ENCODE results near the gene CCDC88A. TPM values are rescaled to one million over a fixed set of nuclear protein-coding genes. Genes with fewer than 3 reads are reported as not detected.

The CCDC88A gene
- total RNA-seq, 3 donors from 2014 or later = 36.1 to 74.6 (median 50.1) TPM

- Histone ChIP-seq H3K4me1 (no peaks in the 10 kb centered on the region), H3K36me3 (no peaks in the 10 kb centered on the region), H3K27me3 (no peaks in the 10 kb centered on the region), H3K9me3 (no peaks in the 10 kb centered on the region), H3K4me3 (no peak overlapping the region), H3K27ac (no peak overlapping the region)
- DNase-seq (ENCODE audit: low spot score in 2 of 2) = no peak
- no peak for TF ChIP-seq CTCF (IDR thresholded peaks at IDR 0.05)
- TF ChIP-seq POLR2A (IDR thresholded peaks at IDR 0.05) = no peak
- no peak for TF ChIP-seq POLR2AphosphoS5 (IDR thresholded peaks at IDR 0.05)
- intact Hi-C loops (cut with DNase I; ENCODE audit: low total_unique reads) = no loop called here
These were observed 11.4 kb downstream of the CCDC88A start for GRCh38 chr2:55408098-55408882.

GRCh38 chr2:55405116-55405515 lies 14.5 kb downstream of the CCDC88A start:
- H3K36me3 ChIP-seq = no peaks in the 10 kb centered on the region
- H3K4me3 ChIP-seq = no peak overlapping the region
- H3K27me3 ChIP-seq = no peaks in the 10 kb centered on the region
- no peaks in the 10 kb centered on the region for H3K4me1 ChIP-seq
- DNase-seq (ENCODE audit: low spot score in 2 of 2) = no peak
- intact Hi-C loops (cut with DNase I; ENCODE audit: low total_unique reads) = no loop called here
- no peak overlapping the region for H3K27ac ChIP-seq
- TF ChIP-seq POLR2A (IDR thresholded peaks at IDR 0.05) = no peak
- no peak for TF ChIP-seq CTCF (IDR thresholded peaks at IDR 0.05)
- no peak for TF ChIP-seq POLR2AphosphoS5 (IDR thresholded peaks at IDR 0.05)
- H3K9me3 ChIP-seq = no peaks in the 10 kb centered on the region

GRCh38 chr2:55403256-55403998 lies 16.2 kb downstream of the CCDC88A start:
- intact Hi-C loops (cut with DNase I; ENCODE audit: low total_unique reads) = no loop called here
- TF ChIP-seq POLR2A (IDR thresholded peaks at IDR 0.05) (no peak), POLR2AphosphoS5 (IDR thresholded peaks at IDR 0.05) (no peak), CTCF (IDR thresholded peaks at IDR 0.05) (no peak)
- Histone ChIP-seq H3K27ac (no peak overlapping the region), H3K4me3 (no peak overlapping the region), H3K4me1 (no peaks in the 10 kb centered on the region), H3K36me3 (no peaks in the 10 kb centered on the region), H3K9me3 (no peaks in the 10 kb centered on the region), H3K27me3 (no peaks in the 10 kb centered on the region)
- no peak for DNase-seq (ENCODE audit: low spot score in 2 of 2)

- intact Hi-C loops (cut with DNase I; ENCODE audit: low total_unique reads) = no loop called here
- TF ChIP-seq POLR2AphosphoS5 (IDR thresholded peaks at IDR 0.05) (no peak), CTCF (IDR thresholded peaks at IDR 0.05) (no peak), POLR2A (IDR thresholded peaks at IDR 0.05) (no peak)
- Histone ChIP-seq H3K36me3 (no peaks in the 10 kb centered on the region), H3K27ac (no peak overlapping the region), H3K4me3 (no peak overlapping the region), H3K4me1 (no peaks in the 10 kb centered on the region), H3K27me3 (no peaks in the 10 kb centered on the region), H3K9me3 (no peaks in the 10 kb centered on the region)
- no peak for DNase-seq (ENCODE audit: low spot score in 2 of 2)
These were observed 18.5 kb downstream of the CCDC88A start for GRCh38 chr2:55401124-55401523.

- Histone ChIP-seq H3K4me3 (no peak overlapping the region), H3K9me3 (no peaks in the 10 kb centered on the region), H3K27me3 (no peaks in the 10 kb centered on the region), H3K4me1 (no peaks in the 10 kb centered on the region), H3K27ac (no peak overlapping the region), H3K36me3 (no peaks in the 10 kb centered on the region)
- DNase-seq (ENCODE audit: low spot score in 2 of 2) = no peak
- intact Hi-C loops (cut with DNase I; ENCODE audit: low total_unique reads) = no loop called here
- TF ChIP-seq CTCF (IDR thresholded peaks at IDR 0.05) (no peak), POLR2AphosphoS5 (IDR thresholded peaks at IDR 0.05) (no peak), POLR2A (IDR thresholded peaks at IDR 0.05) (no peak)
These were observed 19.3 kb downstream of the CCDC88A start for GRCh38 chr2:55400332-55400731.

All from breast epithelium (tissue), 4 donors.